Gastroesophageal sphincter (tissue), 4 donors: Measurements from ENCODE around the gene HTN3. TPM values are rescaled to one million over a fixed set of nuclear protein-coding genes. Genes with fewer than 3 reads are reported as not detected.
"Not testable (repeated sequence)": the region's sequence is repeated elsewhere in the genome, so short reads cannot be mapped to it uniquely, and the experiment has no call there.

ENCODE experiments used
- ATAC-seq: fragments of 150-250 bp; one replicate; pipeline ENCODE4 v1.9.1; 2016; ENCODE audit warnings: mild to moderate bottlenecking, moderate library complexity
- H3K27ac ChIP-seq, 4 donors: fragments of 200-600 bp; sonication (generic) in 3 of 4; 1 replicate in 3 of 4; 2 replicates in 1 of 4; pipeline ENCODE4 v1.5.1; 2016 to 2019
- H3K27me3 ChIP-seq: fragments of 200-600 bp; sonication (generic); one replicate; pipeline ENCODE4 v1.5.1; 2019
- H3K36me3 ChIP-seq, 2 donors: fragments of 200-600 bp; sonication (generic); one replicate each; pipeline ENCODE4 v1.5.1; 2019; ENCODE audit warnings: control low read depth in 1 of 2
- H3K4me1 ChIP-seq, 3 donors: fragments of 200-600 bp; sonication (generic); 1 replicate in 2 of 3; 2 replicates in 1 of 3; pipeline ENCODE4 v1.5.1; 2016 to 2019; ENCODE audit warnings: control low read depth in 2 of 3
- H3K4me3 ChIP-seq, 2 donors: fragments of 200-600 bp; sonication (generic); one replicate each; pipeline ENCODE4 v1.5.1; 2019; ENCODE audit warnings: mild to moderate bottlenecking in 1 of 2, moderate library complexity in 1 of 2
- H3K9me3 ChIP-seq, 3 donors: fragments of 200-600 bp; sonication (generic); one replicate each; pipeline ENCODE4 v1.5.1; 2017 to 2019; ENCODE audit warnings: control low read depth in 2 of 3
- EP300 ChIP-seq: sonication (generic); formaldehyde crosslinking; IDR thresholded peaks from one replicate; pipeline ENCODE4 v1.6.1; 2017; ENCODE audit warnings: antibody characterized with exemption, mild to moderate bottlenecking
- POLR2A ChIP-seq, 2 donors: fragments of 450-650 bp; IDR thresholded peaks; one replicate each; pipeline ENCODE4 v1.6.1; 2017; ENCODE audit warnings: antibody characterized with exemption in 2 of 2, mild to moderate bottlenecking in 2 of 2, moderate library complexity in 1 of 2
- POLR2AphosphoS5 ChIP-seq: sonication (generic); formaldehyde crosslinking; IDR thresholded peaks from one replicate; pipeline ENCODE4 v1.6.1; 2017; ENCODE audit warnings: antibody characterized with exemption
- WGBS, 2 donors: methylation state at CpG; one replicate each; pipeline ENCODE4 v1.1.5; 2018; ENCODE audit warnings: low coverage in 1 of 2; 5-methylcytosine and 5-hydroxymethylcytosine counted together
- total RNA-seq, 4 donors: library from RNA; depleted of rRNA; stranded (reverse); fragments of >200 nt; gene quantifications; one replicate each; pipeline ENCODE4 v1.1.0, GENCODE V29; 2016
- TF ChIP-seq, protein P1 (sequence below), 4 experiments: fragments of 200-600 bp in 2 of 4; fragments of 450-650 bp in 2 of 4; sonication (generic) in 1 of 4; IDR thresholded peaks; one replicate each; pipeline ENCODE4 v1.5.1; 2017 to 2019; ENCODE audit warnings: antibody characterized with exemption in 4 of 4, mild to moderate bottlenecking in 2 of 4, moderate library complexity in 2 of 4

Gene HTN3
- total RNA-seq, result not detected

DNA sequence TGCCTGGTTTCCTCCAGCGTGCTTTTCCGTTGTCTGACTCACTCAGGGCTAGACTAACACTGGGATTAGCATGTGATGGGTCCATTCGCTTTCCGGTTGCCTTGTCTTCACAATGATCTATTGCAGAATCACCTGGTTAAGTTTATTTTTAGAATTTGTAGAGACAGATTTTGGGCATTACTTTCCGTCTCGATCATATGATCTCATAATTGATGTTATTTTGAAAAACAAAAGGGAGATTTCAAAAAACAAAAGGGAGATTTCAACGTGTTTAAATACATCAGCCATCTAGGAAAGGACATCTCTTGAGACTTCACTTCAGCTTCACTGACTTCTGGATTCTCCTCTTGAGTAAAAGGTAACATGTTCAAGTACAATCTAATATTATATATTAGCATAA, at the start of gene HTN3:
TSS of gene HTN3 (plus strand) at position 301 of the 400 bp plus-strand sequence. CDS start 2,282 bp downstream, outside the sequence.
- not testable (repeated sequence) for H3K9me3 ChIP-seq, H3K4me1 ChIP-seq, H3K27me3 ChIP-seq, H3K36me3 ChIP-seq, H3K27ac ChIP-seq, ATAC-seq, H3K4me3 ChIP-seq
- WGBS, 2 donors, result 47 to 71% methylated on average over 4 to 5 of the region's 7 CpGs

DNA sequence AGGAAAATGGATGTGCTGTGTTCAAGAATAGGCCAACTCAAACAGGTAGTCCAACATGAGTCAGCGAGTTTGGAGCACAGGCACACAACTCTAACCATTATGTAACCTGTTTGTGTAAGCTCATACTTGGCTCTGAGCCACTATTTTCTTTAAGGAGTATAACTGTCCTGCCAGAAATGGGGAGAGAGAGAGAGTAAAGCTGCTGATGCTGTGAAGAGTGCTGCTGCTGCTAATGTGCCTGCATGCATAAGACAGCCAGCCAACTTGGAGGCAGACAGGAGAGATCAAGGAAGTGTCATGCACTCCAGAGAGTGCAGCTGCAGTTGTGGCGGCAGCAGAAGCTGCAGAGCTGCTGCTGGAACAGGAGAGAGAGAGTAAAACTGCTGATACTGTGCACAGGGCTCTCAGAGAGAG, 44.2 kb upstream of the HTN3 start:
- Histone ChIP-seq H3K4me3 (no peak overlapping the region), H3K9me3 (no peaks in the 10 kb centered on the region), H3K27me3 (no peaks in the 10 kb centered on the region), H3K4me1 (peaks cover 0 to 11% (median 0%) of the 10 kb centered on the region in 3 donors), H3K27ac (no peak overlapping the region), H3K36me3 (no peaks in the 10 kb centered on the region)
- WGBS, 2 donors, result 13 to 15% methylated on average over 2 of the region's 2 CpGs
- no peak for TF ChIP-seq POLR2AphosphoS5
- TF ChIP-seq EP300, result no peak
- TF ChIP-seq, protein P1, sequence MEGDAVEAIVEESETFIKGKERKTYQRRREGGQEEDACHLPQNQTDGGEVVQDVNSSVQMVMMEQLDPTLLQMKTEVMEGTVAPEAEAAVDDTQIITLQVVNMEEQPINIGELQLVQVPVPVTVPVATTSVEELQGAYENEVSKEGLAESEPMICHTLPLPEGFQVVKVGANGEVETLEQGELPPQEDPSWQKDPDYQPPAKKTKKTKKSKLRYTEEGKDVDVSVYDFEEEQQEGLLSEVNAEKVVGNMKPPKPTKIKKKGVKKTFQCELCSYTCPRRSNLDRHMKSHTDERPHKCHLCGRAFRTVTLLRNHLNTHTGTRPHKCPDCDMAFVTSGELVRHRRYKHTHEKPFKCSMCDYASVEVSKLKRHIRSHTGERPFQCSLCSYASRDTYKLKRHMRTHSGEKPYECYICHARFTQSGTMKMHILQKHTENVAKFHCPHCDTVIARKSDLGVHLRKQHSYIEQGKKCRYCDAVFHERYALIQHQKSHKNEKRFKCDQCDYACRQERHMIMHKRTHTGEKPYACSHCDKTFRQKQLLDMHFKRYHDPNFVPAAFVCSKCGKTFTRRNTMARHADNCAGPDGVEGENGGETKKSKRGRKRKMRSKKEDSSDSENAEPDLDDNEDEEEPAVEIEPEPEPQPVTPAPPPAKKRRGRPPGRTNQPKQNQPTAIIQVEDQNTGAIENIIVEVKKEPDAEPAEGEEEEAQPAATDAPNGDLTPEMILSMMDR (IDR thresholded peaks at IDR 0.05), result no peak
- TF ChIP-seq POLR2A (IDR thresholded peaks at IDR 0.05), result no peak
- ATAC-seq, result peak; percentile 46

DNA sequence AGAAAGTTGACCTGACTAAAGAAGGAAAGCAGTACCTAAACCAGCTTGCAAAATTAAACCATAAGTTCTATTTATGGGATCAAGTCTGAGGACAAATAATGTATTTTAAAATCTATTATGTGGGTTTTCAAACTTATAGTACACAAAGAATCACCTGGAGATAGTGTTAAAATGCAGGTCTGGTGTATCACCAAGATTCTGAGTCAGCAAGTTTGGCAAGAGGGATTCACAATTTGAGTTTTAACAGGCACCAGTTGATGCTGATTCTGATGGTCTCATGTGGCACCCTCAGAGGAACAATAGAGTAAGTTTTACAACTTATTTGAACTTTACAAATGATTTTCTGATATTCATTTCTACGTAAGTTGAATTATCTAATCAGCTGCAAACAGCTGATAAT, 41.6 kb upstream of the HTN3 start:
- Histone ChIP-seq H3K9me3 (no peaks in the 10 kb centered on the region), H3K4me1 (peaks cover 0 to 11% (median 0%) of the 10 kb centered on the region in 3 donors), H3K27ac (no peak overlapping the region), H3K36me3 (no peaks in the 10 kb centered on the region), H3K4me3 (no peak overlapping the region), H3K27me3 (no peaks in the 10 kb centered on the region)
- no peak for ATAC-seq
- WGBS, 2 donors, result 82 to 88% methylated on average over 1 of the region's 1 CpG
- TF ChIP-seq POLR2A (IDR thresholded peaks at IDR 0.05) (no peak), POLR2AphosphoS5 (no peak), EP300 (no peak)
- TF ChIP-seq, protein P1 (IDR thresholded peaks at IDR 0.05), result no peak

DNA sequence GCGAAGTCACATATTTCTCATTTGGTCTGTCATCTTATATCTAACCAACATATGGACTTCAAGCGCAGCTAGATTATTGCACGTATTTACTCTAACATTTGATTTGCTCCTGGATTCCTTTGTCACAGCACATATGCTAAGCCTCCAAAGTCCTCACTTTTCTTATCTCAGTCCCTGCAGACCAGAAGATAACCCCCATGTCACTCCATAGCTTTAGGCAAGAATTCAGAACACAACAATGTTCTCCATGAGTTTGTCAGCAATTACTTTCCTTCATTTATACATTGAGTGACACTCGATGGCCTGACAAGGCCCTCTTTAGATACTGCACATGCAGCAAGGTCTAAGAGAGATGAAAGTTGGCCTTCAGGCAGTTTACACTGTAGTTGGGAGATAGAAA, 37.2 kb upstream of the HTN3 start:
- ATAC-seq, result no peak
- Histone ChIP-seq H3K36me3 (no peaks in the 10 kb centered on the region), H3K27ac (no peak overlapping the region), H3K27me3 (no peaks in the 10 kb centered on the region), H3K4me1 (no peaks in the 10 kb centered on the region), H3K9me3 (no peaks in the 10 kb centered on the region), H3K4me3 (no peak overlapping the region)
- 59 to 66% methylated on average over 4 of the region's 4 CpGs for WGBS, 2 donors
- TF ChIP-seq EP300 (no peak), POLR2A (IDR thresholded peaks at IDR 0.05) (no peak), POLR2AphosphoS5 (no peak)
- TF ChIP-seq, protein P1 (IDR thresholded peaks at IDR 0.05), result no peak

DNA sequence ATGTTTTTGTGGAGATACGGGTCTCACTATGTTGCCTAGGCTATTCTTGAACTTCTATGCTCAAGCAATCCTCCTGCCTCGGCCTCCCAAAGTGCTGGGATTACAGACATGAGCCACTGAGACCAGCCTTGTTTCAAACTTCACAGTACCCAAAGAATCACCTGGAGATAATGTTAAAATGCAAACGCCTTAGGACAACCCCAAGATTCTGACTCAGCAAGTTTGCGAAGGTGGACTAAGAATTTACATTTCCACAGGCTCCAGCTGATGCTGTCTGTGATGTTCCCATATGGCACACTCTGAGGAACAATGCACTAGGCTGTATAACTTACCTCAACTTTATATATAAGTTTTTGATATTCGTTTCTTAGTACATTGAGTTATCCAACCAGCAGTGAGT, 33.5 kb upstream of the HTN3 start:
- Histone ChIP-seq H3K4me1 (no peaks in the 10 kb centered on the region), H3K27ac (no peak overlapping the region), H3K27me3 (no peaks in the 10 kb centered on the region), H3K9me3 (no peaks in the 10 kb centered on the region), H3K4me3 (no peak overlapping the region), H3K36me3 (no peaks in the 10 kb centered on the region)
- 91 to 92% methylated on average over 4 to 5 of the region's 5 CpGs for WGBS, 2 donors
- ATAC-seq, result no peak
- TF ChIP-seq POLR2AphosphoS5, result no peak
- TF ChIP-seq, protein P1 (IDR thresholded peaks at IDR 0.05), result no peak
- TF ChIP-seq EP300, result no peak
- no peak for TF ChIP-seq POLR2A (IDR thresholded peaks at IDR 0.05)
